PC-9 (cell line): Measurements from ENCODE around the gene CDK9. TPM values are rescaled to one million over a fixed set of nuclear protein-coding genes. Genes with fewer than 3 reads are reported as not detected.

Source experiments
- BruUV-seq: library from RNA; stranded (reverse); fragments of 400-500 nt; replicated peaks from 2 replicates; lab custom pipeline; 2021; lab: Mats Ljungman, UMichigan
- CTCF ChIA-PET: fragments of 300-600 bp; sonication (Branson Sonifier 250); formaldehyde crosslinking; loops from one replicate; lab custom pipeline; 2022; ENCODE audit warnings: antibody characterized with exemption; lab: Charles Lee
- POLR2A ChIA-PET: fragments of 300-600 bp; sonication (Branson Sonifier 250); formaldehyde crosslinking; loops from one replicate; lab custom pipeline; 2022; ENCODE audit warnings: antibody characterized with exemption; ENCODE audit not compliant: unreplicated experiment; lab: Charles Lee
- DNase-seq, 2 experiments: peaks; one replicate each; pipeline versions ENCODE4 v3.0.0 to v3.0.0-alpha.2; 2015 to 2022; ENCODE audit warnings: mixed read lengths in 1 of 2
- H2AFZ ChIP-seq: fragments of 200-600 bp; sonication (generic); 2 replicates; pipeline ENCODE4 v1.8.1; 2017; ENCODE audit warnings: antibody characterized with exemption
- H3F3A ChIP-seq: fragments of 200-600 bp; sonication (generic); 2 replicates; pipeline ENCODE4 v1.8.1; 2017; ENCODE audit warnings: antibody characterized with exemption, mild to moderate bottlenecking, low read depth; ENCODE audit not compliant: insufficient read depth
- H3K27ac ChIP-seq: fragments of 200-600 bp; sonication (generic); 2 replicates; pipeline ENCODE4 v1.6.1; 2016; ENCODE audit warnings: mixed run types
- H3K27me3 ChIP-seq: fragments of 200-600 bp; sonication (generic); 2 replicates; pipeline ENCODE4 v1.6.1; 2016; ENCODE audit warnings: low read depth, mixed run types; ENCODE audit not compliant: insufficient read depth
- H3K36me3 ChIP-seq: fragments of 200-600 bp; sonication (generic); 2 replicates; pipeline ENCODE4 v1.6.1; 2016; ENCODE audit warnings: low read depth, mixed run types
- H3K4me1 ChIP-seq: fragments of 200-600 bp; sonication (generic); replicated peaks from 2 replicates; pipeline ENCODE4 v1.6.1; 2016; ENCODE audit warnings: mixed run types; ENCODE audit not compliant: insufficient read depth
- H3K4me2 ChIP-seq: fragments of 200-600 bp; sonication (generic); 2 replicates; pipeline ENCODE4 v1.6.1; 2017; ENCODE audit warnings: mixed run types
- H3K4me3 ChIP-seq: fragments of 200-600 bp; sonication (generic); 2 replicates; pipeline ENCODE4 v1.6.1; 2016; ENCODE audit warnings: mixed run types
- H3K79me2 ChIP-seq: fragments of 200-600 bp; sonication (generic); 2 replicates; pipeline ENCODE4 v1.6.1; 2017; ENCODE audit warnings: low read depth, mixed run types
- H3K9me2 ChIP-seq: fragments of 200-600 bp; sonication (generic); 2 replicates; pipeline ENCODE4 v1.8.1; 2017; ENCODE audit warnings: mild to moderate bottlenecking; ENCODE audit not compliant: insufficient read depth
- H3K9me3 ChIP-seq: fragments of 200-600 bp; sonication (generic); 2 replicates; pipeline ENCODE4 v1.8.1; 2016; ENCODE audit warnings: low read depth; ENCODE audit not compliant: insufficient read depth
- H4K20me1 ChIP-seq: fragments of 200-600 bp; sonication (generic); 2 replicates; pipeline ENCODE4 v1.8.1; 2017; ENCODE audit not compliant: insufficient read depth
- CTCF ChIP-seq: fragments of 200-600 bp; sonication (generic); conservative IDR thresholded peaks from 2 replicates; pipeline ENCODE4 v1.6.1; 2017; ENCODE audit warnings: mixed run types, antibody characterized with exemption, mild to moderate bottlenecking, moderate library complexity
- EZH2 ChIP-seq: fragments of 200-600 bp; sonication (generic); IDR thresholded peaks from 2 replicates; pipeline ENCODE4 v1.8.0; 2017; ENCODE audit warnings: antibody characterized with exemption, low read depth
- intact Hi-C: fragments of 100-400 bp; cut with micrococcal nuclease; formaldehyde crosslinking; loops from one replicate; pipeline ENCODE4 v1.10.0; 2022; ENCODE audit not compliant: unreplicated experiment
- microRNA-seq: library from miRNA; unstranded; fragments of <30 nt; microRNA quantifications from one replicate; pipeline ENCODE4 v1.2.0, GENCODE V29; 2021; ENCODE audit warnings: borderline number of aligned reads, borderline replicate concordance
- total RNA-seq: library from RNA; stranded (reverse); gene quantifications from 2 replicates; pipeline ENCODE4 v1.2.3, GENCODE V29; 2021

Gene CDK9
- total RNA-seq, 1 experiment from 2014 or later: 93.8 TPM

GRCh38 chr9:127838375-127839078, 52.7 kb downstream of the CDK9 start:
- ChIA-PET POLR2A (interaction anchor here (0.5 kb wide), 1 partner anchor 14 kb away, joined by 3 read pairs; no protein-coding TSS in a partner anchor), CTCF (interaction anchor here (0.6 to 1.3 kb wide), 2 partner anchors 16 to 27 kb away, joined by 3 read pairs; partner anchors contain the start of gene ENG)
- H3F3A ChIP-seq: peaks cover 28% of the 10 kb centered on the region; the same call in 1 of the 2 replicates
- H4K20me1 ChIP-seq: no peaks in the 10 kb centered on the region
- no peaks in the 10 kb centered on the region for H3K9me2 ChIP-seq
- no peaks in the 10 kb centered on the region for H3K9me3 ChIP-seq
- H3K36me3 ChIP-seq: no peaks in the 10 kb centered on the region
- peak overlapping the region; percentile 70 for H2AFZ ChIP-seq
- intact Hi-C loops: loop anchor here (1.0 to 2.0 kb wide), 2 partner anchors 16 to 34 kb away; partner anchors contain the start of gene ENG
- H3K4me1 ChIP-seq: peaks cover 25% of the 10 kb centered on the region
- TF ChIP-seq EZH2 (no peak), CTCF (no peak)
- peak; percentile 78 to 88 for DNase-seq
- H3K27me3 ChIP-seq: no peaks in the 10 kb centered on the region
- peak overlapping the region; percentile 78 for H3K4me2 ChIP-seq
- H3K27ac ChIP-seq: peak overlapping the region; percentile 76
- BruUV-seq: TSS peak; percentile 67
- peak overlapping the region; percentile 47; the same call in 1 of the 2 replicates for H3K4me3 ChIP-seq
- H3K79me2 ChIP-seq: no peaks in the 10 kb centered on the region

Small RNAs within 50 kb of the gene (microRNA-seq; reads per million reads assigned to microRNA genes)
- not detected for gene MIR2861
- gene MIR3960: 2.0 reads per million

Other genes with a start within 250 kb of the CDK9 start
- 35.1 and 44.0 TPM in 2 replicates for gene STXBP1, start 173.8 kb upstream of the CDK9 start, total RNA-seq
- 0.65 and 0.68 TPM in 2 replicates for gene CFAP157, start 79.0 kb upstream of the CDK9 start, total RNA-seq
- gene PTRH1, start 70.4 kb upstream of the CDK9 start, total RNA-seq: 22.4 and 32.9 TPM in 2 replicates
- 0.26 and 0.40 TPM in 2 replicates for gene TTC16, start 70.0 kb upstream of the CDK9 start, total RNA-seq
- gene TOR2A, start 50.7 kb upstream of the CDK9 start, total RNA-seq: 16.4 and 19.7 TPM in 2 replicates
- gene SH2D3C, start 7.4 kb upstream of the CDK9 start, total RNA-seq: 0.75 and 0.79 TPM in 2 replicates
- 152 and 191 TPM in 2 replicates for gene FPGS, start 16.8 kb downstream of the CDK9 start, total RNA-seq
- 18.4 and 23.1 TPM in 2 replicates for gene ENG, start 68.6 kb downstream of the CDK9 start, total RNA-seq
- gene AK1, start 91.6 kb downstream of the CDK9 start, total RNA-seq: 84.5 and 86.8 TPM in 2 replicates
- 23.3 and 27.6 TPM in 2 replicates for gene ST6GALNAC6, start 113.6 kb downstream of the CDK9 start, total RNA-seq
- gene ST6GALNAC4, start 131.0 kb downstream of the CDK9 start, total RNA-seq: 28.3 and 44.3 TPM in 2 replicates
- gene PIP5KL1, start 144.7 kb downstream of the CDK9 start, total RNA-seq: 21.9 and 22.5 TPM in 2 replicates
- 65.5 and 79.4 TPM in 2 replicates for gene DPM2, start 151.8 kb downstream of the CDK9 start, total RNA-seq
- 176 and 208 TPM in 2 replicates for gene EEIG1, start 195.0 kb downstream of the CDK9 start, total RNA-seq